ENCODE measurements around the gene ANK2.

ANK2 gene

GRCh38 chr4:113142351-113142750 lies 92.9 kb downstream of the ANK2 start:
- DNase-seq (ENCODE audit: low spot score), result no peak
- no peak overlapping the region for H3K27ac ChIP-seq
- TF ChIP-seq, protein P1, sequence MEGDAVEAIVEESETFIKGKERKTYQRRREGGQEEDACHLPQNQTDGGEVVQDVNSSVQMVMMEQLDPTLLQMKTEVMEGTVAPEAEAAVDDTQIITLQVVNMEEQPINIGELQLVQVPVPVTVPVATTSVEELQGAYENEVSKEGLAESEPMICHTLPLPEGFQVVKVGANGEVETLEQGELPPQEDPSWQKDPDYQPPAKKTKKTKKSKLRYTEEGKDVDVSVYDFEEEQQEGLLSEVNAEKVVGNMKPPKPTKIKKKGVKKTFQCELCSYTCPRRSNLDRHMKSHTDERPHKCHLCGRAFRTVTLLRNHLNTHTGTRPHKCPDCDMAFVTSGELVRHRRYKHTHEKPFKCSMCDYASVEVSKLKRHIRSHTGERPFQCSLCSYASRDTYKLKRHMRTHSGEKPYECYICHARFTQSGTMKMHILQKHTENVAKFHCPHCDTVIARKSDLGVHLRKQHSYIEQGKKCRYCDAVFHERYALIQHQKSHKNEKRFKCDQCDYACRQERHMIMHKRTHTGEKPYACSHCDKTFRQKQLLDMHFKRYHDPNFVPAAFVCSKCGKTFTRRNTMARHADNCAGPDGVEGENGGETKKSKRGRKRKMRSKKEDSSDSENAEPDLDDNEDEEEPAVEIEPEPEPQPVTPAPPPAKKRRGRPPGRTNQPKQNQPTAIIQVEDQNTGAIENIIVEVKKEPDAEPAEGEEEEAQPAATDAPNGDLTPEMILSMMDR (IDR thresholded peaks at IDR 0.05), result no peak

DNA sequence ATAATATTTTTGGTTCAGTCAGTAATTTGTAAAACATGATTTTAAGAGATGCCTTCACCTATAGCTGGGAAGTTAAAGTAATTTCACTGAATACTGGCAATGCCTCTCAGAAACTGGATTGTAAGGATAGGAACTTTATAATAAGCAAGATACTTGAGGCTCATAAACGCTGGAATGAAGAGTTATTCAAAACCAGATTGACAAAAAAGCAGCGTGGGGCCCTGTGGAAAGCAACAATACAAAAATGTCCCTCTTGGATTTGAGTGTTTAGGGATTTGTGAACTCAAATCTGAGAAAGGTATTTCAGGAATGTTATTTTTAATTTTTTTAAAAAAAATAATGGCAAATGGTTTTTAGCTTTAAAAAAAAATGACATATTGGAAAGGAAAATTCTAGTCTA lies 94.6 kb downstream of the ANK2 start:
- DNase-seq (ENCODE audit: low spot score), result no peak
- TF ChIP-seq, protein P1 (IDR thresholded peaks at IDR 0.05), result no peak
- no peak overlapping the region for H3K4me3 ChIP-seq
- no peak overlapping the region for H3K27ac ChIP-seq

More at GRCh38 chr4:113142351-113142750, 92.9 kb downstream of the ANK2 start:
- H3K4me3 ChIP-seq, result no peak overlapping the region

GRCh38 chr4:113145147-113145518 lies 95.7 kb downstream of the ANK2 start:
- TF ChIP-seq, protein P1 (IDR thresholded peaks at IDR 0.05), result no peak
- peak overlapping the region in 1 of 2 donors; percentile 80 for H3K27ac ChIP-seq
- H3K4me3 ChIP-seq, result peak overlapping the region; percentile 61
- DNase-seq (ENCODE audit: low spot score), result no peak

- peak; percentile 73 for DNase-seq (ENCODE audit: low spot score)
- TF ChIP-seq, protein P1 (IDR thresholded peaks at IDR 0.05), result no peak
- peak overlapping the region; percentile 69 to 80 for H3K27ac ChIP-seq
- peak overlapping the region; percentile 61 for H3K4me3 ChIP-seq
Observed at GRCh38 chr4:113145519-113146291, 96.3 kb downstream of the ANK2 start.

DNA sequence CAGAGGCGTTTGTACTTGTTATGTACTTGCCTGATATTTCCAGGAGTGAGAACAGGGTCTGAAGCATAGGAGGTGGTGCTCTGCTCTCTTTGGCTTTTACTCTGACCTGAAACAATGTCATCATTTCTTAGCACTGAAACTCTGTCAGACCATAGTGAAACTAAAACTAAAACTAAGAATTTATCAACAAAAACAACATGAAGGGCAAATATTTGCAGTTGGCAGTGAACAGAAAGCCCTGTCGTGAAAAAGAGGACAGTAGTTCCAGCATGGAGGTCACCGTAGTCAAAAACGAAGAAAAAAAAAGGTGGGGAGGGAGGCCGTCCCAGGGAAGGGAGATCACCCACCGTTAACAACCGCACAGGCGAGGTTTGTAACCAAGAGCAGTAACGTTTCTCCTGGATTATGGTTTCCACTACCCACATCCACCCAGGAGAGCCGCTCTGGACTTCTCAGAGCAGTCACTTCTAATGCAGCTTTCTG lies 97.5 kb downstream of the ANK2 start:
- Histone ChIP-seq H3K4me3 (peak overlapping the region; percentile 66), H3K27ac (peak overlapping the region; percentile 69)
- DNase-seq (ENCODE audit: low spot score), result no peak
- TF ChIP-seq, protein P1 (IDR thresholded peaks at IDR 0.05), result no peak

DNA sequence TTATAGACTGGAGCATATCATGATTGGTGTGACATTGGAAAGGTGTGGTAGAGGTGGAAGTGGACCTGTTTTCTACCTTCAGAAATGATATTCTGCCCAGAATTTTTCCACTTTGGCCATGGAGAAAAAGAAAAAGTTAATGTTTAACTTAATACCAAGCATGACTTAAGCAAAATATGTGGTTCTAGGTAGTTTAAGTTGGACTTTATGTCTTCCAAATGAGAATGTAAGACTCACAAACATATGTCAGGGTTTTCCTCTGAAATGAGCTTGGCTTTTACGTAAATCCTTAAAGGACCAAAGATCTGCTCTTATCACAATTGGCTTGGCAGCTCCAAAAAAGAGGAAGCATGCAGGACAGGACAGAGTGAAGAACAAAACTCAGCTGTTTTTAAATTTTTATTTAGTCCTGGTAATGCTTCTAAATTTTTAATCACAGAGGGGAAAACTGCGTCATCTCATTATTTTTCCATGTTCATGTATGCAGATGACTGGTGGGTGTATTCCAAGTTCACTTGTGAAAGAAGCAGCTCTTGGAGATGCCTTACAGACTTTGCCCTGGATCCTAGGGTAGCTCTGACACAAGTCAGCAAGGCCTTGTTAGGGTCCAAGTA lies 98.2 kb downstream of the ANK2 start:
- Histone ChIP-seq H3K27ac (peak overlapping the region; percentile 69), H3K4me3 (peak overlapping the region; percentile 66)
- TF ChIP-seq, protein P1 (IDR thresholded peaks at IDR 0.05), result no peak
- no peak for DNase-seq (ENCODE audit: low spot score)

All from coronary artery (tissue), 2 donors.